Stromal cell of bone marrow (primary cell): Measurements from ENCODE around the gene KLF13.

Source experiments
- DNase-seq: peaks from one replicate; pipeline ENCODE4 v3.0.0-alpha.2; 2012; ENCODE audit warnings: low read depth

KLF13 gene

GRCh38 chr15:31316135-31316795, 10.4 kb upstream of the KLF13 start:
- no peak for DNase-seq

- no peak for DNase-seq
Measured at GRCh38 chr15:31317017-31317416, 9.6 kb upstream of the KLF13 start.

- DNase-seq: no peak
Measured at GRCh38 chr15:31317421-31318327, 9.0 kb upstream of the KLF13 start.

DNA sequence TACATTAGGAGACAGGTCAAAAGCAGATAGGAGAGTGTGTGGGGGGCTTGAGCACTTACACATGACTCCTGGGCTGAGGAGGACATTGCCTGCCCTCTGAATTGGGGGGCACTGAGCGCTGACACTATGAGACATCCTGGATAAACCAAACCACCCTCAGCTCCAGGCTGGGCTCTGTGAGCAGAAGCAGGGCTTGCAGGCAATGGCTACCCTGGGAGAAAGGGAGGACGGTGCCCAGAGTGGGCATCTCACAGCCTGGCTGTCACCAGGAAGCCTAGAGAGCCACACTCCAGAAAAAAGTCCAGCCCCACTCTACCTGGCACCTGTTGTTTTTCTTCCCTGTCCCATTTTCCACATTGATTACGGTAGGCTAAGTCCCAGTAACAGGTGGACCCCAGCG, 8.2 kb upstream of the KLF13 start:
- DNase-seq: no peak

GRCh38 chr15:31320022-31320421, 6.6 kb upstream of the KLF13 start:
- no peak for DNase-seq

GRCh38 chr15:31321418-31321817, 5.2 kb upstream of the KLF13 start:
- DNase-seq: no peak

DNA sequence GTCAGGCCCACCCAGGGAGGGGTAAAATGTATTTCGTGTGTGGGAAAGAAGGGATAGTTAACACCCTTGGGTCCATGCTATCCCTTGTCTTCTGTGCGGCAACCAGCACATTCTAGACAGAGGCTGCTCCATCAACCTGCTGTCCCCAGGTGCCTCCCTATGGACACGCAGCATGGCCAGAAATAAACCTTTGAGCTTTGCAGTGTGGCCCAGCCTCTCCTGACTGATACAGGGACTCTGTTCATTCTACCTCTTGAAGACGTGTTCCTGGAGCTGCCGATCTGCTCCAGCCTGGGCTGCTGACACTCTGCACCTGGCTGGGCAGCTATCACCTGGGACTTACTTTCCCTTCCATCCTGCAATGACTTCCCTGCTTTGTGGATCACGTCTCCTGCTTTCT, 4.1 kb upstream of the KLF13 start:
- no peak for DNase-seq

DNA sequence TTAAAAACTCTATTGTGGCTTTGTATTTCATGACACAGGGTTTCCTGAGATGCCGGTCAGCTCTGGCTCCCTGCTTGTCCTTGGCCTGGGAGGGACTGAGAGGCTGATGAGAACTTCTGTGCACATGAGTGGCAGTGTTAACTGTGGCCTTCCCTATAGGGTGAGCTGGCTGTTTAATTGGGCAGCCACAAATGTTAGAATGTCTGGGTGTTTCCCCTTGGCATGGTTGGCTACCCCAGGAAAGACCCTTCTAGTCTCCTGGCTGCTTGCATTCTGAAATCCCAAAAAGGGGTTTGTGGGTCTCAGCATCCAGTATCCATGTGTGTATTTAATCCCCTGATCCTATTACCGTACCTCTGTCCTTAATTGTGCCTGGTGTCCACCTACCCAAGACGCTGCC, 3.0 kb upstream of the KLF13 start:
- DNase-seq: no peak

- no peak for DNase-seq
Measured at GRCh38 chr15:31324186-31324585, 2.4 kb upstream of the KLF13 start.

DNA sequence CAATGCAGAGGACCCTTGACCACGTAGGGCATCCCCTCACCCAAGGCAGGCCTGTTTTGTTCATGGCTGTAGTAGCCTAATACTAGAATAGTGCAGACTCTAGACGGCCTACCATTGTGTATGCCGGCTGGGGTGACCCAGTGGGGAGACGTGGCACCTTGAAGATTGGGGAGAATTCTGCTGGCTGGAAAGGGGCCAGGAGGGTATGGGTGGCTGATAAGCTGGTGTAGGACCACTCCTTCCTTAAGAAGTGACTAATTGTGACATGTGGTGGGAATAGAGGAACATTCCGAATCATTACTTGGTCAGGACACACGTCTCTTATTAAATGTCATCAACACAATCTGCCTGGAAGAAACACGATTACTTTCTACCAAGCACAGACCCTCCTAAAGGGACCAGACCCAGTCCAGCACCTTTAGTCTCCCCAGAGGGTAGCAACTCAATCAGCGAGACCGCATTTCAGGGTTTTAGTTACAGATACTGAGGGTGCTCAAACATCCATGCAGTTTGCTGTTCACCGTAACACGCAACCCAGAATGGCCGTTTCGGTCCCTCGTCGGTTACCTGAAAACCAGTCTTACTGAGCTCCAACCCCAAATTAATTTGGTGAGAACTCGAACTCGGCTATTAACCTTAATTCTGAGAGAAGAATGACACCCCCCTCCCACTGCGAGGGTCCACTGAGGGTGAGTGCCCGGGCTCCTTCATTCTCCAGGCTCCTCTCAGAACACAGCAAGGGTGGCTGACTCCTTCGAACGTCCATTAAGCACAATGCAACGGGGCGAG, 1.6 kb upstream of the KLF13 start:
- no peak for DNase-seq

GRCh38 chr15:31325595-31326155, 960 bp upstream of the KLF13 start:
- DNase-seq: no peak

DNA sequence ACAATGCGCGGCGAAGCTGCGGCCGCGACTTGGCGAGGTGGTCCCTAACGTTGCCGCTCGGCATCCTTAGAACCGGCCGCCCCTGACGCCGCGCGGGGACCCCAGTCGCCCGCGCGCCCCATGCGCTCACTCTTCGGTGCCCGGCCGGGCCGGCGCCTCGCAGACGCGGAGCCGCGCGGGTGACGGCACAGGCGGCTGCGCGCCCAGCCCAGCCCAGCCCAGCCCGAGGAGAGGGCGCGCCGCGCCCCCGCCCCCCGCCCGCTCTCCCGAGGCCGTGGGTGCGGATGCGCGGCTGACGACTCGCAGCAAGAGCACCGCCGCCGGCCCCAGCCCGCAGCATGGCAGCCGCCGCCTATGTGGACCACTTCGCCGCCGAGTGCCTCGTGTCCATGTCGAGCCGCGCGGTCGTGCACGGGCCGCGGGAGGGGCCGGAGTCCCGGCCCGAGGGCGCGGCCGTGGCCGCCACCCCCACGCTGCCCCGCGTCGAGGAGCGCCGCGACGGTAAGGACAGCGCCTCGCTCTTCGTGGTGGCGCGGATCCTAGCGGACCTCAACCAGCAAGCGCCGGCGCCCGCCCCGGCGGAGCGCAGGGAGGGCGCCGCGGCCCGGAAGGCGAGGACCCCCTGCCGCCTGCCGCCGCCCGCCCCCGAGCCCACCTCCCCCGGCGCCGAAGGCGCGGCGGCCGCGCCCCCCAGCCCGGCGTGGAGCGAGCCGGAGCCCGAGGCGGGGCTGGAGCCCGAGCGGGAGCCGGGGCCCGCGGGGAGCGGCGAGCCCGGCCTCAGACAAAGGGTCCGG, 437 bp downstream of the KLF13 start:
- no peak for DNase-seq

- DNase-seq: no peak
Measured at GRCh38 chr15:31327669-31328427, 1.2 kb downstream of the KLF13 start.

- no peak for DNase-seq
Measured at GRCh38 chr15:31328428-31328968, 1.9 kb downstream of the KLF13 start.

GRCh38 chr15:31328969-31329639, 2.5 kb downstream of the KLF13 start:
- no peak for DNase-seq

GRCh38 chr15:31329640-31330010, 3.0 kb downstream of the KLF13 start:
- DNase-seq: no peak

DNA sequence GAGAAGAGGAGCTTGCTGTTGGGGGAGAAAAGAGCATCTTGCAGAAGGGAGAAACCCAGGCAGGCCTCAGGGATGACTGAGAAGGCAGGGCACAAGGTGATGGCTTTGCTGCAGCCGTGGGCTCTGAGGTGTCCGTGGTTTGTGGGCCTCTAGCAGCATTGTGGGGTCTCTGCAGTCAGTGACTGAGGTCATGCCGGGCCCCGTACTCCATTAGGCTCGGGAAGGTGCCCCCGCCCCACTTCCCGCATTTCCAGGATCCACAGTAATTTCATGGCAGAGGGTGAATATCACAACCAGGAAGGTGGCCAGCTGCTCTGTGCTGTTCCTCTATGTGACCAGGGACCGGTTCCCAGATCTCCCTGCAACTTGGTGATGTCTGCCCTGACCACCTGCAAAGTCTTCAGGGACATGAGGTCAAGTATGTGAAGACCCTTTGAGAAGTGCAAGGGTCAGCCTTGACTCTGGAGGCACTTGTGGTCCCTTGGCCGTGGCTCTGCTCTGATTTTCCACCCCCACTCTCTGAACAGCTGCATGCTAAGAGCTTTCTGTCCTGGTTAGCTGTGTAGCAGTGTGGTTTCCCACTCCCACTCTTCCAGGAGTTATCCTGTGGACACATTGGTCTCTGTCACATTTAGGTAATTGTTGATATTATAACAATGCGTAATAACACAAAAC, 3.6 kb downstream of the KLF13 start:
- DNase-seq: no peak

DNA sequence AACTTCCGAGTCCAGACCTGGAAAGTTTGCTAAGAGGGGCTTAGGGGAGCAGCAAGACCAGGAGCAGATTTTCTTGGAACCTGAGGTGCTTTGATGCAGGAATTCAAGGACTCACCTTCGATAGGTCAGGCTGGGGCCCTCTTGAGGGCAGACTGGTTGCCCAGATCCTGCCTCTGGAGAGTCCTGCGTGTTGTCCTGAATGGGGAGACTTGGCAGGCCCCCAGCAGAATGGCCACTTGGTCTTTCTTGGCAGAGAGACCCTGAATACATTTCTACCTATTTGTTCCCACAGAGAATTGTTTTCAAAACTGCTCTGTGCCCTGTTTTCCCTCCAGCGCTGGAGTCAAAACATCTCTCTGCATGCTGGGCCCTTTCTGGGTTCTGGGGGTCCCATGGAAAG, 4.2 kb downstream of the KLF13 start:
- DNase-seq: no peak

DNA sequence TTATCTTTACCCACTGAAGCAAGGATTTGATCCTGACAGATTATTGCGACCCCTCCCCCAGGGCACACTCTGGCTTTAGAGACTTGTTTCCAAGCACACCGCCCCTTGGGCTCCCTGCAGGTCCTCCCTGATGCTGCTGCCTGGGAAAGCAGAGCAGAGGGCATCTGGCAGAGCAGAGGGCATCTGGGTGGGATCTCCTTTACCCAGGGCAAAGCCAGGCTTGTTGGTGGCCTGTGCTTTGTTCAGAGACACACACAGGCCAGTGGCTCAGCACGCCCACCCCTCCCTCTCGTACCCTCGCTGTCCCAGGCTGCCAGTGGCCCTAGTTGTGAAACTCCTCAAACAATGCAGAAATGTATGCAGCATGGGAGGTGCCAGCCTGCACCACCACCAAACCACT, 4.8 kb downstream of the KLF13 start:
- DNase-seq: no peak
